Fibroblast of mammary gland (primary cell): Measurements from ENCODE around the gene DYSF.

Source experiments
- DNase-seq: peaks from one replicate; pipeline ENCODE4 v3.0.0-alpha.2; 2010; ENCODE audit warnings: low read depth
- H3K4me3 ChIP-seq: 2 replicates; pipeline ENCODE4 v1.5.1; 2011; ENCODE audit warnings: low read depth, mild to moderate bottlenecking, low read length, moderate library complexity; ENCODE audit not compliant: control insufficient read depth
- TF ChIP-seq, protein P1 (sequence below): conservative IDR thresholded peaks from 2 replicates; pipeline ENCODE4 v1.5.1; 2011; ENCODE audit warnings: low read depth, low read length, inconsistent platforms; ENCODE audit not compliant: control insufficient read depth, insufficient read depth

The DYSF gene

DNA sequence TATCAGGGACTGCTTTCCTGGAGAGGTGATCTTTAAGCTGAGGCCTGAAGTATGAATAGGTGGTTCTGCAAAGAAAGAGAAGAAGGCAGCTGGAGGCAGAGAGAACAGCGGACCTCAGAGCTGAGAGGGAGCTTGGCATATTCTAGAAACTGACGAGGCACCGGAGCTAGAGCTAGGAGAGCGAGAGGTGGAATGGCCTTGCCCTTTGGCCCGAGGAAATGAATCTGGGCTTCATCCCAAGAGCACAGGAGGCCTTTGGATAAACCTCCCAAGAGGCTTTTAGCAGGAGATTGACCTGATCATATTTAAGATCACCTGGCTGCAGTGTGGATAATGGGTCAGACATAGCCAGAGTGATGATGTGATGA, 7.9 kb downstream of the DYSF start:
- H3K4me3 ChIP-seq = no peak overlapping the region
- TF ChIP-seq, protein P1, sequence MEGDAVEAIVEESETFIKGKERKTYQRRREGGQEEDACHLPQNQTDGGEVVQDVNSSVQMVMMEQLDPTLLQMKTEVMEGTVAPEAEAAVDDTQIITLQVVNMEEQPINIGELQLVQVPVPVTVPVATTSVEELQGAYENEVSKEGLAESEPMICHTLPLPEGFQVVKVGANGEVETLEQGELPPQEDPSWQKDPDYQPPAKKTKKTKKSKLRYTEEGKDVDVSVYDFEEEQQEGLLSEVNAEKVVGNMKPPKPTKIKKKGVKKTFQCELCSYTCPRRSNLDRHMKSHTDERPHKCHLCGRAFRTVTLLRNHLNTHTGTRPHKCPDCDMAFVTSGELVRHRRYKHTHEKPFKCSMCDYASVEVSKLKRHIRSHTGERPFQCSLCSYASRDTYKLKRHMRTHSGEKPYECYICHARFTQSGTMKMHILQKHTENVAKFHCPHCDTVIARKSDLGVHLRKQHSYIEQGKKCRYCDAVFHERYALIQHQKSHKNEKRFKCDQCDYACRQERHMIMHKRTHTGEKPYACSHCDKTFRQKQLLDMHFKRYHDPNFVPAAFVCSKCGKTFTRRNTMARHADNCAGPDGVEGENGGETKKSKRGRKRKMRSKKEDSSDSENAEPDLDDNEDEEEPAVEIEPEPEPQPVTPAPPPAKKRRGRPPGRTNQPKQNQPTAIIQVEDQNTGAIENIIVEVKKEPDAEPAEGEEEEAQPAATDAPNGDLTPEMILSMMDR = no peak
- no peak for DNase-seq

DNA sequence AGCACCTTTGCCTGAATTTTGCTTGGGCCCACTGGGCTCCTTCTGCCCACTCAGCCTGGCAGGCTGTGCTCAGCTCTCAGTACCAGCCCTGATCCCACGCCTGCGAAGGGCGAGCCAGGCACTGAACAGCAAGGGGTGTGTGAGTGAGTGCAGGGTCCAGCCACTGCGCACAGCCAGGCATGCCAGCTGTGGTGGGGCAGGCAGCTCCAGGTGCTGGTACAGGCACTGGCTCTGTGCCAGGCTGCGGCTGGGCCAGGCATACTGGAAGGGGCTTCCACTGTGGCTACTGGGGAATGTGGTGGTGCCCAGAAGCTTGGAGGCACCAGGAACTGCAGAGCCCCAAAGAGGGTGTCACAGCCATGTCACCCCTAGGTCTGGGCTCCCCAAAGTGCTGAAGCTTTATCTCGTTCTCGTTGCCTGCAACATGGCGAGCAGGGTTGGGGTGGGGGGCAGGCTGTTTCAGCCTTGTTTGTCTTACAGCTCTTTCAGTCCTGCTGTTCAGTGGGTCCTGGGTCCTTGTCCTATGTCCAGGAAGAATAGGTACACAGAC, 8.8 kb downstream of the DYSF start:
- H3K4me3 ChIP-seq = no peak overlapping the region
- DNase-seq = no peak
- TF ChIP-seq, protein P1 = no peak

DNA sequence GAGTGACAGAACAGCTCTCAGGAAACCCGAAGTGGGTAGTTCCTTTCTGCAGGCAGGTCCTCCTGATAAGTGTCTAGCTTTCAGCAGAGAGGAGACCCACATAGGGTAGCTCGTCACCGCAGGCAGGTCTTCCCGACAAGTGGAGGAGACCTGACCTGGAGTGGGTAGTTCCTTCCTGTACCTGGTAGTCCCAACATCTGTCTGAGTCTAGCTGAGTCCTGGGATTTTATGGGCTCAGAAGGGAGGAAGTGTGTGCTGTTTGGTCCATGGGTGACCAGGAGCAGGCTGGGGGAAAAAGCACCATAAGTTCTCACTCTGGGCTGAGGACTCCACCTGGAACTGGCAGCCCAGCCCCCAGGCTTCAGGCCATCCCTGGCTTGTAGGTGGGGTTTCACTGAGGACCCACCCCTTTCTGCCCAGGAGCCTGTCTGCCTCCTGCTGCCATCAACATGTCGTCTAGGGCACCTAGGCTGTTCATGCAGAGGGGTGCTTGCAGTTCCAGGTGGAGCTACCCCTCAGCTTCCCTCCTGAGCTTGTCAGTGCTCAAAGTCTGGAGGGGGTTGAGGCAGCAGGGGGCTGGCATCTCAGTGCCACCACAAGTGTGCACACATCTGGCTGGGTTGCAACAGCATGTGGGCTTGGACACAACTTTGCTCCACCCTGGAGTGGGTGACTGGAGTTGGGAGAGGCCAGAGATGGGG, 9.4 kb downstream of the DYSF start:
- H3K4me3 ChIP-seq = no peak overlapping the region
- no peak for DNase-seq
- TF ChIP-seq, protein P1 = no peak

DNA sequence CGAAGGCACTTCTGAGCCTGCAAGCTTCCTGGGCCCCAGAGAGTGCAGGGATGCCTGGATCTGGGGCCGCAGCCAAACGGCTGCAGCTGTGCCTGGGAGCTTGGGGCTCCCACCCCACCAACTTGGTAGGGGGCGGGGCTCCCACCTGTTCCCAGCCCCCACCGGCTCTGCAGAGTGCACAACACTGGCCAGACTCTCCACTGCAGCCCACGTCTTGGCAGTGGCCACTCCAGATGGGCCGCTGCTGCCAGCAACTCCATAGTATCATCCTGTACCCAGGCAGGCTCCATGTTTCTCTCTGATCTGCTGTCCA, 9.9 kb downstream of the DYSF start:
- TF ChIP-seq, protein P1 = no peak
- H3K4me3 ChIP-seq = no peak overlapping the region
- no peak for DNase-seq

DNA sequence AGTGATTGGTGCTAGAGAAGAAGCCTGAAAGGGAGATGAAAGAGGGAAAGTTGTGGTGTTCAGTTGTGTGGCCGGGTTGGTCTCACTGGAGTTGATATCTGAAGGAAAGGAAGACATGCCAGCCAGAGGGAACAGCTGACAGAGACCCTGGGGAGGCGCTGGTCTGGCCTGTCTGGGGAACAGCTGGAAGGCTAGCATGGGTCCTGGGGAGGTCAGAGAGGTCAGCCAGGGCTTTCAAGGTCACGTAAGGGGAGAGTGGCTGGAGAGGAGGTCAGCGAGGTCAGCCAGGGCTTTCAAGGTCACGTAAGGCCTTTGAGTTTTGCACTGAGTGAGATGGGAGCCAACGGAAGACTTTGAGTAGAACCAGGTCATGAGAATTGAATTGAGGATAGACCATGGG, 11.0 kb downstream of the DYSF start:
- DNase-seq = no peak
- no peak overlapping the region for H3K4me3 ChIP-seq
- TF ChIP-seq, protein P1 = no peak

DNA sequence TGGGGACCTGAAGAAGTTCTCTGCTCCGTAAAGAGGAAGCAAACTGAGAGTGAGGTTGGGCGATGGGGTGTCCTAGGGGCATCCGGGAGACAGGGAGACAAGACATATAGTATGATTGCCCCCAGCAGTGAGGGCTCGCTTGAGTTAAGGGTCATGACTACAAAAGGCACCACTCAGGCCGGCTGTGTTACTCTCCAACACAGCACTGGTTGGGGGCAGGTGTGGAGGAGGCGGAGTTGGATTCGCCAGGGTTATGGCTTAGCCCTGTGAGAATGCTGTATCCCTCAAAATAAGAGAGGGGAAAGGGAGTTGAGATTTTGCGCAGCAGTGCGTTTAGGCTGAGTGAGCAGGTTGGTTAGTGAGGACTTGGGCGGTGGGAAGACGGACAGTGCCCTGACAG, 12.0 kb downstream of the DYSF start:
- TF ChIP-seq, protein P1 = no peak
- H3K4me3 ChIP-seq = no peak overlapping the region
- no peak for DNase-seq

DNA sequence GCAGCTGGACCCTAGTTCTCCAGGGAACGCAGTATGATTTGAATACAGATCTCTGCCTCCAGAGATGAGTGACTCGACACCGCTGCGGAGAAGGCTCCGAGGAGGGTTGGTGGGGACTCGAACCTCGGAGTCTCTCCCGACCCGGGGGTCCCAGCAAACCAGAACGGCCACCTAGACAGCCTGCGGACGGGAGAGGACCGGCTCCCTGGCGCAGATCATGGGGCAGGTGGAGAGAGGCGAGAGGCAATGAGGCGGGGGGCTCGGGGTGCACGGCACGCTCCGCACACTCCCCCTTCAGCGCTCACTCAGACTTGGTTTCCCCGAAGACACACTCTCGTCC, 12.6 kb downstream of the DYSF start:
- H3K4me3 ChIP-seq = no peak overlapping the region
- no peak for DNase-seq
- TF ChIP-seq, protein P1 = no peak
